Vagina (tissue), 2 donors: Measurements from ENCODE around the gene NCBP2L.

ENCODE experiments used
- CTCF ChIP-seq, 3 experiments: fragments of 450-650 bp in 2 of 3; fragments of 200-600 bp in 1 of 3; sonication (generic) in 1 of 3; IDR thresholded peaks; one replicate each; pipeline ENCODE4 v1.5.1; 2017 to 2019; ENCODE audit warnings: antibody characterized with exemption in 3 of 3, mild to moderate bottlenecking in 2 of 3, moderate library complexity in 2 of 3
- POLR2A ChIP-seq, 2 donors: fragments of 450-650 bp; IDR thresholded peaks; one replicate each; pipeline ENCODE4 v1.6.1; 2017; ENCODE audit warnings: antibody characterized with exemption in 2 of 2, mild to moderate bottlenecking in 2 of 2, moderate library complexity in 2 of 2

DNA sequence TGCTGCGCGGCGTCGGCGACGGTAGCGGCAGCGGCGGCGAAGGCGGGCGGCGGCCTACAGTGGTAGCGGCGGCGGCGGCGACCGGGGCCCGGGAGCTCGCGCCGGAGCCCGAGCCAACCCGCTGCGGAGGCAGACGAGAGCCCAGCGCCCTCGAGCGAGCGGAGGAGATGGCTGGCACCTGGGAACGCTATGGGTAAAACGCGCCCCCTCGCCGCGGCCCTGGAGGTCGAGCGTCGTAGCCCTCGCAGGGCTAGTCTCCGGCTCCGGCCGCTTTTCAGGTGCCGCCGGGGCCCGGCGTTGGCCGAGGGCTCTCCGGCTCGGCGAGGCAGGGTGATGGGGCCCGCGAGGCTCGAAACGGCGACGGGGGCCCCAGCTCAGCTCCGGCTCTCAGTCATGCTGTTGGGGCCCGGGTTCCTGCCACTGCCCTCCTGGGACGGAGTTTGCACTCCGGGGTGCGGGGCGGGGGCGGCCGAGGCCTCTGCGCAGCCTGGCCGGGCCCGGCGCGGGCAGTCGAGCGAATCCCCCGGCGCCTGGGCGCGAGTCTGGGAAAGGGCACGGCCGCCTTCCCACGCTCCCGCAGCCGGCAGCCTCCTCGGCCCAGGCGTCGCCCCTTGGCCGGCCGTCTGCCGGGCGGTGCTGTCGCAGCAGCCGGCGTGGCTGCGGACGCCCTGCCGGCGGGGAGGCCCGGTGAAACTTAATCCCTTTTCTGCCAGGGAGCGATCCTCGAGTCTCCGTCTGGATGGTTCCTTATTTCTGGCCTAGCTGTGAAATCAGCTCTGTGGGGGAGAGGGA is 48.9 kb downstream of the NCBP2L start:
- TF ChIP-seq CTCF (IDR thresholded peaks at IDR 0.05) (no peak), POLR2A (IDR thresholded peaks at IDR 0.05) (no peak)
